ENCODE data around the gene TRIM62. TPM values are rescaled to one million over a fixed set of nuclear protein-coding genes. Genes with fewer than 3 reads are reported as not detected.

Gene TRIM62
- polyA plus RNA-seq, 1 donor (not counting 4 experiments of a cell fraction or from before 2014, with no cell fraction given), result 2.0 TPM

DNA sequence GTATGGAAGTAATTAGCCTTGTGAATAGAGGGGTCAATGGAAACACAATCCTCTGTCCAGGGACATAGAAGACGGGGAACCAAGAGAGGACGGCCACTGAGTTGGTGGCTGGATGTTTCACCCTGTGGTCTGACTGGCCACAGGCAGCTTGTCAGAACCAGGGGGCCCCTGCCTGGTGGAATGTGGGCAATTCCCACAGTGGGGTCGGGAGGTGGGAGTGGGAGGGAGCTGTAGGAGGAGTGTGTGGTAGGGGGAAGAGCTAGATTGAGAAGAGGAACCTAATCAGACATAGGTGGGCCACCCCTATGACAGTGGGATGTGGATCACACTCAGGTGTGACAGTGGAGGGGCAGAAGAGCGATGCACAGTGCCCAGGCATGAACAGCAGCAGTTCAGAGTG is 31.3 kb downstream of the TRIM62 start:
- no peak for FAIRE-seq
- no peak overlapping the region for H3K27ac ChIP-seq (ENCODE audit: control insufficient read depth, insufficient read depth, low read length)

DNA sequence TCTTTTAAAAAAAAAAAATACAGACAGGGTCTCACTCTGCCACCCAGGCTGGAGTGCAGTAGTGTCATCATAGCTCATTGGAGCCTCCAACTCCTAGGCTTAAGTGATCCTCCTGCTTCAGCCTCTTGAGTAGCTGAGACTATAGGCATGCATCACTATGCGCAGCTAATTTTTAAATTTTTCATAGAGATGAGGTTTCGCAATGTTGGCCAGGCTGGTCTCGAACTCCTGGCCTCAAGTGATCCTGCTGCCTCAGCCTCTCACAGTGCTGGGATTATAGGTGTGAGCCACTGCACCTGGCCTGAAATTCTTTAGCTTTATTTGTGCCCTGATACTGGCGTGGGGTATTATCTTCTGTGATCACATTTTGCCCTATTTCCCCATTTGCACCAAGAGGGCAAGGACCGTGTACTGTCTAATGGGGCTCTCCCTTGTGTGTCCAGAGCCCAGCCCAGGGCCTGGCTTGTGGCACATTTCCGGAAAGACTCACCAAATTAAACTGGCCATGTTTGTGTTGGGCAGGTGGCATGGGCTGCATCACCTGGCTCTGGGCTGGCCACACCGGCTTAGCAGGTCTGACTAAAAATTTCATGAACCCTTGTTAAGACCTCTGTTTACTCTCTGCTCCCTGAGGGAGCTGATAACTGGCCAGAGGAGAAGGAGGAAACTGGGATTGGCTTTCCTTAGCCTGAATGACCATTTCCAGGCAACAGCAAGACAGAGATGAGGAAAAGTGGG is 32.2 kb downstream of the TRIM62 start:
- Histone ChIP-seq H4K20me1 (ENCODE audit: control insufficient read depth, extremely low read depth, insufficient read depth, low read length) (no peaks in the 10 kb centered on the region), H3K4me3 (ENCODE audit: control insufficient read depth in 2 of 3, extremely low read depth in 1 of 3, insufficient read depth in 2 of 3, low read depth in 1 of 3, low read length in 3 of 3) (no peak overlapping the region), H3K4me1 (ENCODE audit: control insufficient read depth, extremely low read depth, insufficient read depth, low read length) (peaks cover 21% of the 10 kb centered on the region), H3K4me2 (ENCODE audit: control insufficient read depth, extremely low read depth, insufficient read depth, low read depth, low read length) (no peak overlapping the region), H3K9ac (ENCODE audit: control insufficient read depth, extremely low read depth, insufficient read depth, low read length) (no peak overlapping the region), H3K36me3 (ENCODE audit: control insufficient read depth in 2 of 2, extremely low read depth in 1 of 2, insufficient read depth in 2 of 2, low read length in 2 of 2) (peaks cover 0 to 15% of the 10 kb centered on the region in 2 experiments), H3K9me1 (ENCODE audit: control insufficient read depth, extremely low read depth, insufficient read depth, low read length) (no peaks in the 10 kb centered on the region), H2AFZ (ENCODE audit: control insufficient read depth, low read length) (no peak overlapping the region), H3K79me2 (ENCODE audit: control insufficient read depth, insufficient read depth, low read length) (no peaks in the 10 kb centered on the region), H3K27me3 (ENCODE audit: control insufficient read depth, extremely low read depth, insufficient read depth, low read length) (no peaks in the 10 kb centered on the region), H3K9me3 (ENCODE audit: control insufficient read depth, low read depth, low read length) (no peaks in the 10 kb centered on the region), H3K27ac (ENCODE audit: control insufficient read depth, insufficient read depth, low read length) (no peak overlapping the region)
- dilution Hi-C loops (cut with MboI; ENCODE audit: extremely low pct_ligation_motif_present, low sequenced_read_pairs), result no loop called here
- FAIRE-seq (no peak), DNase-seq (ENCODE audit: low read depth, low spot score) (no peak)
- TF ChIP-seq EZH2 (IDR thresholded peaks at IDR 0.05; ENCODE audit: low read length), result no peak
- TF ChIP-seq, protein P1, sequence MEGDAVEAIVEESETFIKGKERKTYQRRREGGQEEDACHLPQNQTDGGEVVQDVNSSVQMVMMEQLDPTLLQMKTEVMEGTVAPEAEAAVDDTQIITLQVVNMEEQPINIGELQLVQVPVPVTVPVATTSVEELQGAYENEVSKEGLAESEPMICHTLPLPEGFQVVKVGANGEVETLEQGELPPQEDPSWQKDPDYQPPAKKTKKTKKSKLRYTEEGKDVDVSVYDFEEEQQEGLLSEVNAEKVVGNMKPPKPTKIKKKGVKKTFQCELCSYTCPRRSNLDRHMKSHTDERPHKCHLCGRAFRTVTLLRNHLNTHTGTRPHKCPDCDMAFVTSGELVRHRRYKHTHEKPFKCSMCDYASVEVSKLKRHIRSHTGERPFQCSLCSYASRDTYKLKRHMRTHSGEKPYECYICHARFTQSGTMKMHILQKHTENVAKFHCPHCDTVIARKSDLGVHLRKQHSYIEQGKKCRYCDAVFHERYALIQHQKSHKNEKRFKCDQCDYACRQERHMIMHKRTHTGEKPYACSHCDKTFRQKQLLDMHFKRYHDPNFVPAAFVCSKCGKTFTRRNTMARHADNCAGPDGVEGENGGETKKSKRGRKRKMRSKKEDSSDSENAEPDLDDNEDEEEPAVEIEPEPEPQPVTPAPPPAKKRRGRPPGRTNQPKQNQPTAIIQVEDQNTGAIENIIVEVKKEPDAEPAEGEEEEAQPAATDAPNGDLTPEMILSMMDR (optimal IDR thresholded peaks at IDR 0.05 in 1 of 3, IDR thresholded peaks at IDR 0.05 in 1 of 3, conservative IDR thresholded peaks at IDR 0.05 in 1 of 3; ENCODE audit: extremely low read depth in 1 of 3, insufficient read depth in 2 of 3, low read length in 3 of 3), result no peak

More for the DNA sequence above, 31.3 kb downstream of the TRIM62 start:
- H3K9me3 ChIP-seq (ENCODE audit: control insufficient read depth, low read depth, low read length), result no peaks in the 10 kb centered on the region
- no peak for TF ChIP-seq EZH2 (IDR thresholded peaks at IDR 0.05; ENCODE audit: low read length)
- peaks cover 21% of the 10 kb centered on the region for H3K4me1 ChIP-seq (ENCODE audit: control insufficient read depth, extremely low read depth, insufficient read depth, low read length)
- dilution Hi-C loops (cut with MboI; ENCODE audit: extremely low pct_ligation_motif_present, low sequenced_read_pairs), result no loop called here
- no peak overlapping the region for H3K4me3 ChIP-seq (ENCODE audit: control insufficient read depth in 2 of 3, extremely low read depth in 1 of 3, insufficient read depth in 2 of 3, low read depth in 1 of 3, low read length in 3 of 3)
- H2AFZ ChIP-seq (ENCODE audit: control insufficient read depth, low read length), result no peak overlapping the region
- H3K4me2 ChIP-seq (ENCODE audit: control insufficient read depth, extremely low read depth, insufficient read depth, low read depth, low read length), result no peak overlapping the region
- H3K79me2 ChIP-seq (ENCODE audit: control insufficient read depth, insufficient read depth, low read length), result no peaks in the 10 kb centered on the region
- DNase-seq (ENCODE audit: low read depth, low spot score), result no peak
- H3K36me3 ChIP-seq (ENCODE audit: control insufficient read depth in 2 of 2, extremely low read depth in 1 of 2, insufficient read depth in 2 of 2, low read length in 2 of 2), result peaks cover 0 to 18% of the 10 kb centered on the region in 2 experiments
- no peaks in the 10 kb centered on the region for H4K20me1 ChIP-seq (ENCODE audit: control insufficient read depth, extremely low read depth, insufficient read depth, low read length)
- H3K9me1 ChIP-seq (ENCODE audit: control insufficient read depth, extremely low read depth, insufficient read depth, low read length), result no peaks in the 10 kb centered on the region
- no peaks in the 10 kb centered on the region for H3K27me3 ChIP-seq (ENCODE audit: control insufficient read depth, extremely low read depth, insufficient read depth, low read length)
- H3K9ac ChIP-seq (ENCODE audit: control insufficient read depth, extremely low read depth, insufficient read depth, low read length), result no peak overlapping the region
